Loucy (cell line): ENCODE results near the gene TNS3.

Experiments used
- H2AFZ ChIP-seq: fragments of 200-600 bp; sonication (generic); 2 replicates; pipeline ENCODE4 v1.6.0; 2016; ENCODE audit warnings: antibody characterized with exemption, mild to moderate bottlenecking, low read length, moderate library complexity
- H3F3A ChIP-seq: fragments of 200-600 bp; 2 replicates; pipeline ENCODE4 v1.6.0; 2016; ENCODE audit warnings: antibody characterized with exemption, low read depth, mild to moderate bottlenecking
- H3K27me3 ChIP-seq: fragments of 200-600 bp; sonication (generic); 2 replicates; pipeline ENCODE4 v1.6.1; 2014; ENCODE audit warnings: low read length, mild to moderate bottlenecking; ENCODE audit not compliant: insufficient read depth, poor library complexity, severe bottlenecking
- H3K36me3 ChIP-seq: fragments of 200-600 bp; sonication (generic); 2 replicates; pipeline ENCODE4 v1.6.1; 2016; ENCODE audit warnings: low read length; ENCODE audit not compliant: insufficient read depth
- H3K4me1 ChIP-seq: fragments of 200-600 bp; sonication (generic); 2 replicates; pipeline ENCODE4 v1.5.1; 2014; ENCODE audit warnings: low read length, mild to moderate bottlenecking; ENCODE audit not compliant: insufficient read depth, poor library complexity, severe bottlenecking
- H3K4me2 ChIP-seq: fragments of 200-600 bp; sonication (generic); 2 replicates; pipeline ENCODE4 v1.6.0; 2014; ENCODE audit warnings: antibody characterized with exemption, low read length, low read depth, mild to moderate bottlenecking; ENCODE audit not compliant: poor library complexity, severe bottlenecking
- H3K4me3 ChIP-seq: fragments of 200-600 bp; sonication (generic); 2 replicates; pipeline ENCODE4 v1.5.1; 2014; ENCODE audit warnings: low read length, mild to moderate bottlenecking, mixed read lengths; ENCODE audit not compliant: poor library complexity, severe bottlenecking
- H3K79me2 ChIP-seq: fragments of 200-600 bp; sonication (generic); 2 replicates; pipeline ENCODE4 v1.6.1; 2014; ENCODE audit warnings: low read length; ENCODE audit not compliant: insufficient read depth
- H3K9ac ChIP-seq: fragments of 200-600 bp; sonication (generic); 2 replicates; pipeline ENCODE4 v1.6.0; 2014; ENCODE audit warnings: mild to moderate bottlenecking, low read depth, low read length, moderate library complexity; ENCODE audit not compliant: poor library complexity, severe bottlenecking
- H3K9me2 ChIP-seq: fragments of 200-600 bp; sonication (generic); replicated peaks from 2 replicates; pipeline ENCODE4 v1.6.1; 2016; ENCODE audit warnings: low read depth, low read length, mixed read lengths
- H3K9me3 ChIP-seq: fragments of 200-600 bp; sonication (generic); 2 replicates; pipeline ENCODE4 v1.6.1; 2014; ENCODE audit warnings: mild to moderate bottlenecking, antibody characterized with exemption, low read length, low read depth; ENCODE audit not compliant: insufficient read depth
- H4K20me1 ChIP-seq: fragments of 200-600 bp; sonication (generic); 2 replicates; pipeline ENCODE4 v1.6.0; 2014; ENCODE audit warnings: antibody characterized with exemption, low read length, mild to moderate bottlenecking; ENCODE audit not compliant: insufficient read depth, poor library complexity, severe bottlenecking
- CTCF ChIP-seq: fragments of 200-600 bp; sonication (generic); conservative IDR thresholded peaks from 2 replicates; pipeline ENCODE4 v1.5.1; 2014; ENCODE audit warnings: mild to moderate bottlenecking, antibody characterized with exemption, low read length
- EZH2phosphoT487 ChIP-seq: fragments of 200-600 bp; IDR thresholded peaks from 2 replicates; pipeline ENCODE4 v1.6.1; 2018; ENCODE audit warnings: antibody characterized with exemption, mild to moderate bottlenecking, moderate library complexity, borderline replicate concordance

TNS3 gene

GRCh38 chr7:47510786-47511185, 71.1 kb downstream of the TNS3 start:
- Histone ChIP-seq H3F3A (no peaks in the 10 kb centered on the region), H3K79me2 (no peaks in the 10 kb centered on the region)

GRCh38 chr7:47510192-47510591, 71.7 kb downstream of the TNS3 start:
- Histone ChIP-seq H3K36me3 (no peaks in the 10 kb centered on the region), H3K9ac (no peak overlapping the region), H3K4me1 (no peaks in the 10 kb centered on the region), H3F3A (no peaks in the 10 kb centered on the region), H4K20me1 (no peaks in the 10 kb centered on the region), H3K9me2 (no peaks in the 10 kb centered on the region), H3K79me2 (no peaks in the 10 kb centered on the region), H3K9me3 (peaks cover 9% of the 10 kb centered on the region; the same call in 1 of the 2 replicates), H3K27me3 (no peaks in the 10 kb centered on the region), H2AFZ (no peak overlapping the region), H3K4me2 (no peak overlapping the region), H3K4me3 (no peak overlapping the region)
- TF ChIP-seq EZH2phosphoT487 = no peak

More at GRCh38 chr7:47510786-47511185, 71.1 kb downstream of the TNS3 start:
- no peak overlapping the region for H2AFZ ChIP-seq
- peaks cover 9% of the 10 kb centered on the region; the same call in 1 of the 2 replicates for H3K9me3 ChIP-seq
- no peaks in the 10 kb centered on the region for H3K9me2 ChIP-seq
- H3K4me2 ChIP-seq = no peak overlapping the region
- H3K9ac ChIP-seq = no peak overlapping the region
- H3K36me3 ChIP-seq = no peaks in the 10 kb centered on the region
- no peaks in the 10 kb centered on the region for H4K20me1 ChIP-seq
- no peaks in the 10 kb centered on the region for H3K4me1 ChIP-seq
- no peaks in the 10 kb centered on the region for H3K27me3 ChIP-seq
- H3K4me3 ChIP-seq = no peak overlapping the region
- TF ChIP-seq EZH2phosphoT487 (no peak), CTCF (no peak)

- no peak overlapping the region for H3K4me3 ChIP-seq
- no peaks in the 10 kb centered on the region for H3F3A ChIP-seq
- no peaks in the 10 kb centered on the region for H3K4me1 ChIP-seq
- H3K9me3 ChIP-seq = peaks cover 7% of the 10 kb centered on the region; the same call in 1 of the 2 replicates
- H4K20me1 ChIP-seq = no peaks in the 10 kb centered on the region
- H3K27me3 ChIP-seq = no peaks in the 10 kb centered on the region
- TF ChIP-seq EZH2phosphoT487 = no peak
- no peak overlapping the region for H2AFZ ChIP-seq
- H3K9me2 ChIP-seq = no peaks in the 10 kb centered on the region
- no peak overlapping the region for H3K4me2 ChIP-seq
- no peaks in the 10 kb centered on the region for H3K79me2 ChIP-seq
- no peak overlapping the region for H3K9ac ChIP-seq
- H3K36me3 ChIP-seq = no peaks in the 10 kb centered on the region
Measured at GRCh38 chr7:47509571-47509970, 72.3 kb downstream of the TNS3 start.

GRCh38 chr7:47508389-47509380, 73.2 kb downstream of the TNS3 start:
- H2AFZ ChIP-seq = no peak overlapping the region
- H3K9ac ChIP-seq = no peak overlapping the region
- no peaks in the 10 kb centered on the region for H3F3A ChIP-seq
- H3K4me3 ChIP-seq = no peak overlapping the region
- H3K4me2 ChIP-seq = no peak overlapping the region
- H3K9me3 ChIP-seq = peaks cover 6% of the 10 kb centered on the region; the same call in 1 of the 2 replicates
- H4K20me1 ChIP-seq = no peaks in the 10 kb centered on the region
- H3K4me1 ChIP-seq = no peaks in the 10 kb centered on the region
- H3K27me3 ChIP-seq = no peaks in the 10 kb centered on the region
- TF ChIP-seq CTCF = no peak
- no peaks in the 10 kb centered on the region for H3K79me2 ChIP-seq
- no peaks in the 10 kb centered on the region for H3K9me2 ChIP-seq
- H3K36me3 ChIP-seq = no peaks in the 10 kb centered on the region
